Mucosa of descending colon (tissue), 3 donors: ENCODE results near the gene SAMD4A. TPM values are rescaled to one million over a fixed set of nuclear protein-coding genes. Genes with fewer than 3 reads are reported as not detected.

ENCODE experiments used
- ATAC-seq: fragments of 200-7000 bp; cut with Tn5 transposase; one replicate; pipeline ENCODE4 v1.9.1; 2020; ENCODE audit warnings: mild to moderate bottlenecking, moderate library complexity
- DNase-seq, 3 donors: peaks; one replicate each; pipeline ENCODE4 v3.0.0-alpha.2; 2020
- H3K36me3 ChIP-seq: fragments of 200-600 bp; one replicate; pipeline ENCODE4 v1.8.0; 2021; ENCODE audit warnings: low read depth, mild to moderate bottlenecking
- H3K4me1 ChIP-seq: fragments of 200-600 bp; one replicate; pipeline ENCODE4 v1.8.0; 2021; ENCODE audit warnings: low read depth, mild to moderate bottlenecking
- H3K4me3 ChIP-seq: fragments of 200-600 bp; one replicate; pipeline ENCODE4 v1.8.0; 2021; ENCODE audit warnings: mild to moderate bottlenecking
- H3K9me3 ChIP-seq: fragments of 200-600 bp; one replicate; pipeline ENCODE4 v1.8.0; 2021; ENCODE audit warnings: mild to moderate bottlenecking
- CTCF ChIP-seq: fragments of 200-600 bp; IDR thresholded peaks from one replicate; pipeline ENCODE4 v1.8.0; 2022; ENCODE audit warnings: antibody characterized with exemption, mild to moderate bottlenecking
- intact Hi-C, 2 donors: fragments of 100-400 bp; cut with DNase I in 1 of 2; cut with micrococcal nuclease in 1 of 2; formaldehyde crosslinking; loops; one replicate each; pipeline versions ENCODE4 v1.11.0 to v1.11.1; 2022; cut with DNase I, micrococcal nuclease
- total RNA-seq, 3 donors: library from RNA; stranded (reverse); fragmentation: NEBNext Ultra II Directional in 2 of 3; extraction: Animal tissue kit (Norgen Biotek cat#: 25700) in 2 of 3; gene quantifications; one replicate each; pipeline versions ENCODE4 v1.2.1 to v1.2.4, GENCODE V29; 2021 to 2023
- donor health status: DM: no; HTN: no; CAD: no; lungs with moderate emphysema.
- donor health status: DM: no; HTN: no; CAD: no.
- donor health status: DM: no; HTN: yes; CAD: no.

Gene SAMD4A
- total RNA-seq, 3 donors from 2014 or later, result 14.7 to 82.1 (median 16.5) TPM

GRCh38 chr14:54724676-54725325 is 157.9 kb downstream of the SAMD4A start:
- no peak for TF ChIP-seq CTCF
- Histone ChIP-seq H3K9me3 (no peaks in the 10 kb centered on the region), H3K4me1 (no peaks in the 10 kb centered on the region), H3K4me3 (no peak overlapping the region), H3K36me3 (no peaks in the 10 kb centered on the region)
- intact Hi-C loops, result no loop called here
- DNase-seq (no peak), ATAC-seq (no peak)

- Histone ChIP-seq H3K9me3 (no peaks in the 10 kb centered on the region), H3K4me3 (no peak overlapping the region), H3K4me1 (no peaks in the 10 kb centered on the region), H3K36me3 (no peaks in the 10 kb centered on the region)
- intact Hi-C loops, result no loop called here
- DNase-seq (no peak), ATAC-seq (no peak)
- no peak for TF ChIP-seq CTCF
Measured at GRCh38 chr14:54725998-54726397, 159.1 kb downstream of the SAMD4A start.

- intact Hi-C loops, result no loop called here
- no peaks in the 10 kb centered on the region for H3K36me3 ChIP-seq
- DNase-seq, result no peak
- H3K4me3 ChIP-seq, result no peak overlapping the region
- no peak for TF ChIP-seq CTCF
- H3K4me1 ChIP-seq, result no peaks in the 10 kb centered on the region
- no peaks in the 10 kb centered on the region for H3K9me3 ChIP-seq
- no peak for ATAC-seq
Measured at GRCh38 chr14:54727929-54728328, 161.0 kb downstream of the SAMD4A start.

GRCh38 chr14:54728700-54729527 is 162.0 kb downstream of the SAMD4A start:
- Histone ChIP-seq H3K9me3 (no peaks in the 10 kb centered on the region), H3K4me1 (no peaks in the 10 kb centered on the region), H3K36me3 (no peaks in the 10 kb centered on the region), H3K4me3 (no peak overlapping the region)
- intact Hi-C loops, result no loop called here
- DNase-seq (no peak), ATAC-seq (no peak)
- no peak for TF ChIP-seq CTCF

- H3K4me1 ChIP-seq, result no peaks in the 10 kb centered on the region
- TF ChIP-seq CTCF, result no peak
- H3K36me3 ChIP-seq, result no peaks in the 10 kb centered on the region
- DNase-seq, result no peak
- no peak overlapping the region for H3K4me3 ChIP-seq
- ATAC-seq, result peak; percentile 69
- H3K9me3 ChIP-seq, result no peaks in the 10 kb centered on the region
- intact Hi-C loops, result no loop called here
Measured at GRCh38 chr14:54730156-54730961, 163.4 kb downstream of the SAMD4A start.
